Lower lobe of right lung (tissue), 2 donors: ENCODE measurements around the gene C6orf120. TPM values are rescaled to one million over a fixed set of nuclear protein-coding genes. Genes with fewer than 3 reads are reported as not detected.

Source experiments
- ATAC-seq, 2 donors: fragments of 200-7000 bp; cut with Tn5 transposase; one replicate each; pipeline ENCODE4 v1.9.1; 2020 to 2022; ENCODE audit warnings: mild to moderate bottlenecking in 2 of 2, moderate library complexity in 2 of 2
- DNase-seq: peaks from one replicate; pipeline ENCODE4 v3.0.0-alpha.2; 2020
- H3K27ac ChIP-seq: fragments of 200-600 bp; one replicate; pipeline ENCODE4 v1.8.0; 2022
- H3K27me3 ChIP-seq: fragments of 200-600 bp; one replicate; pipeline ENCODE4 v1.8.0; 2022; ENCODE audit warnings: low read depth
- H3K36me3 ChIP-seq: fragments of 200-600 bp; one replicate; pipeline ENCODE4 v1.8.0; 2022; ENCODE audit warnings: mild to moderate bottlenecking
- H3K4me1 ChIP-seq: fragments of 200-600 bp; one replicate; pipeline ENCODE4 v1.8.0; 2022
- H3K4me3 ChIP-seq: fragments of 200-600 bp; one replicate; pipeline ENCODE4 v1.8.0; 2022; ENCODE audit warnings: mild to moderate bottlenecking
- H3K9me3 ChIP-seq: fragments of 200-600 bp; one replicate; pipeline ENCODE4 v1.8.0; 2022
- CTCF ChIP-seq: fragments of 200-600 bp; IDR thresholded peaks from one replicate; pipeline ENCODE4 v1.8.0; 2022; ENCODE audit warnings: antibody characterized with exemption, mild to moderate bottlenecking
- intact Hi-C: fragments of 100-400 bp; cut with DNase I; formaldehyde crosslinking; loops from one replicate; pipeline ENCODE4 v1.11.0; 2022
- total RNA-seq: library from RNA; stranded (reverse); fragmentation: NEBNext Ultra II Directional; extraction: Animal tissue kit (Norgen Biotek cat#: 25700); gene quantifications from one replicate; pipeline ENCODE4 v1.2.1, GENCODE V29; 2021
- donor health status: DM: no; HTN: yes; CAD: no; lungs with severe emphysema.

Gene C6orf120
- total RNA-seq, 1 donor from 2014 or later = 22.2 TPM

- peaks cover 46% of the 10 kb centered on the region for H3K36me3 ChIP-seq
- peak; percentile 40 for DNase-seq
- H3K27me3 ChIP-seq = no peaks in the 10 kb centered on the region
- no peak overlapping the region for H3K4me3 ChIP-seq
- peak overlapping the region; percentile 21 for H3K27ac ChIP-seq
- peak; percentile 54 to 78 for ATAC-seq
- peaks cover 9% of the 10 kb centered on the region for H3K4me1 ChIP-seq
- H3K9me3 ChIP-seq = no peaks in the 10 kb centered on the region
- intact Hi-C loops = no loop called here
- TF ChIP-seq CTCF = no peak
These were observed 32.8 kb upstream of the C6orf120 start for GRCh38 chr6:169669147-169669546.

DNA sequence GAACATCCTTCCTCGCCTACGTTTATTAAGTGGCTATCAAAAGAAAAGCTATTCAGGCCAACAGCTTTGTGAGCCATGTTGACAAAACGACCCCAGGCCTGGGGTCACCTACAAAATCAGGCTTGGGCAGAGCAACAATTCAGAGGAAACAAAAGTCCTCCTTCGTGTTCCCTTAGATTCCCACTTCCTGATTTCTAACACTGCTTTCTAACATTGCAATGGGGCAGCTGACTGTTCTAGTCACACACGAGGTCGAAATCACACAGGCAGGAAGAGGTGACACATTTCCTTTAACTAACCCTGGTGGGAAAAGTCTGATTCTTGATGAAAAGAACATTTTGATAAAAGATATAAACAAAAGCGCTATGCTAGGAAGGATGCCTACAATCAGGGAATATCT, 32.0 kb upstream of the C6orf120 start:
- intact Hi-C loops = no loop called here
- no peak overlapping the region for H3K4me3 ChIP-seq
- DNase-seq (no peak), ATAC-seq (peak; percentile 53 to 62)
- H3K9me3 ChIP-seq = no peaks in the 10 kb centered on the region
- H3K4me1 ChIP-seq = peaks cover 9% of the 10 kb centered on the region
- H3K27me3 ChIP-seq = no peaks in the 10 kb centered on the region
- peak overlapping the region; percentile 21 for H3K27ac ChIP-seq
- H3K36me3 ChIP-seq = peaks cover 43% of the 10 kb centered on the region
- no peak for TF ChIP-seq CTCF

- Histone ChIP-seq H3K36me3 (peaks cover 34% of the 10 kb centered on the region), H3K4me1 (peaks cover 9% of the 10 kb centered on the region), H3K4me3 (no peak overlapping the region), H3K27me3 (no peaks in the 10 kb centered on the region), H3K9me3 (no peaks in the 10 kb centered on the region), H3K27ac (no peak overlapping the region)
- TF ChIP-seq CTCF = no peak
- ATAC-seq (no peak), DNase-seq (no peak)
- intact Hi-C loops = no loop called here
These were observed 30.4 kb upstream of the C6orf120 start for GRCh38 chr6:169671563-169671962.

DNA sequence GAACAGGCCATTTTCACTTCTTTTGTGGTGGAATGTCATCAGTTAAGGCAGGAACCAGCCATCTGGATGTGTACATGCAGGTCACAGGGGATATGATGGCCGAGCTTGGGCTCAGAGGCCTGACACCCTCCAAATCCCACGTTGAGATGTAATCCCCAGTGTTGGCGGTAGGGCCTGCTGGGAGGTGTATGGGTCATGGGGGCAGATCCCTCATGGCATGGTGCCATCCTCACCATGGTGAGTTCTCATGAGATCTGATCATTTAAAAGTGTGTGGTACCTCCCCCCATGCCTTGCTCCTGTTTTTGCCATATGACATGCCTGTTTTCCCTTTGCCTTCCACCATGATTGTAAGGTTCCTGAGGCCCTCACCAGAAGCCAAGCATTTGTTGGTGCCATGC, 26.9 kb upstream of the C6orf120 start:
- Histone ChIP-seq H3K4me1 (no peaks in the 10 kb centered on the region), H3K27me3 (no peaks in the 10 kb centered on the region), H3K27ac (no peak overlapping the region), H3K36me3 (peaks cover 16% of the 10 kb centered on the region), H3K4me3 (no peak overlapping the region), H3K9me3 (no peaks in the 10 kb centered on the region)
- DNase-seq (no peak), ATAC-seq (no peak)
- no peak for TF ChIP-seq CTCF
- intact Hi-C loops = no loop called here

DNA sequence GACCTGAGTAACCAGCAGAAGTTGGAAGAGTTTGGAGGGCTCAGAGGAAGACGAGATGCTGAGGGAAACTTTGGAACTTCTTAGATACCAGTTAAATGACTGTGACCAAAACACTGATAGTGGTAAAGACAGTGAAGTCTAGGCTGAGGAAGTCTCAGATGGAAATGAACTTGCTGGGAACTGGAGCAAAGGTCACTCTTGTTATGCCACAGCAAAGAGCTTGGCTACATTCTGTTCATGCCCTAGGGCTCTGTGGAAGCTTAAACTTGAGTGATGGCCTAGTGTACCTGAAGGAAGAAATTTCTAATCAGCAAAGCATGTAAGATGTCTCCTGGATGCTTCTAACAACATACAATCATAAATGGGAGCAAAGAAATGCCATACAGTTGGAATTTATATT, 24.8 kb upstream of the C6orf120 start:
- no peak overlapping the region for H3K4me3 ChIP-seq
- no peak overlapping the region for H3K27ac ChIP-seq
- no peak for TF ChIP-seq CTCF
- no peak for DNase-seq
- ATAC-seq = no peak
- peaks cover 1% of the 10 kb centered on the region for H3K36me3 ChIP-seq
- no peaks in the 10 kb centered on the region for H3K4me1 ChIP-seq
- H3K27me3 ChIP-seq = no peaks in the 10 kb centered on the region
- intact Hi-C loops = no loop called here
- no peaks in the 10 kb centered on the region for H3K9me3 ChIP-seq

DNA sequence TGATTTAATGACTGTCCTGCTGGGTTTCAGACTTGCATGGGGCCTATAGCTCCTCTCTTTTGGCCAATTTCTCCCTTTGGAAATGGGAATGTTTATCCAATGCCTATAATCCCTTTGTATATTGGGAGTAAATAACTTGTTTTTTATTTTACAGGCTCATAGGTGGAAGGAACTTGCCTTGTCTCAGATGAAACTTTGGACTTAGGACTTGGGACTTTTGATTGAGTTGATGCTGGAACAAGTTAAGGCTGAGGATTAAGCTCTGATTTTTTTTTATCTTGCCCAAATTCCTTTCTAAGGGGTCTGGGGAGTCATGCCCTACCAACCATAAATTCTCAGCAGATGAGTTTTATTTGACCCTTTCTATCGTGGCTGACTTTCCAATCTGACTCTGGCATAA, 23.6 kb upstream of the C6orf120 start:
- DNase-seq (no peak), ATAC-seq (no peak)
- intact Hi-C loops = no loop called here
- Histone ChIP-seq H3K27me3 (no peaks in the 10 kb centered on the region), H3K9me3 (no peaks in the 10 kb centered on the region), H3K36me3 (no peaks in the 10 kb centered on the region), H3K27ac (no peak overlapping the region), H3K4me1 (no peaks in the 10 kb centered on the region), H3K4me3 (no peak overlapping the region)
- TF ChIP-seq CTCF = no peak
